B cell (primary cell): ENCODE data around the gene NVL.

ENCODE experiments used
- CTCF ChIP-seq: fragments of 200-600 bp; IDR thresholded peaks from one replicate; pipeline ENCODE4 v1.8.0; 2022; ENCODE audit warnings: antibody characterized with exemption, mild to moderate bottlenecking
- EZH2 ChIP-seq: IDR thresholded peaks from 2 replicates; pipeline ENCODE4 v1.6.1; 2012; ENCODE audit warnings: borderline replicate concordance, low read depth, mild to moderate bottlenecking, moderate library complexity, low read length; ENCODE audit not compliant: insufficient read depth, poor library complexity, severe bottlenecking

DNA sequence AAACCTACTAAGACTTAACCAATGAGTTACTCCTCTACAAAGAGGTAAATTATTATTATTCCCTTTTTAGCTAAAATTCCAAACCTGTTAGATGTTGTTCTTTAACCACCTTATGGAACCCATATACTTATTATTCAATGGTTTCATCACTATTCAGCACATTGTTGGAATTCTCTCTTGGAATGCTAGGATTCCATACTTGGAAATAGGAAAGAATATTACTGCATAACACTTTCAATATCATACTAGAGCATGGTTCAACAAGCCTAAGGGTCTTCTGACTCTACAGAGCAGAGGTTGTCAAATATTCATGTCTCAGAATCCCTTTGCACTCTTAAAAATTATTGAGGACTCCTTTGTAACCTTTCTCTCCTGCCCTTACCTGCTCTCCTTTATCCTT lies 77.5 kb downstream of the NVL start:
- TF ChIP-seq CTCF (no peak), EZH2 (no peak)
